Renal cortex interstitium (tissue), 11 donors: ENCODE measurements around the gene SLC11A1. TPM values are rescaled to one million over a fixed set of nuclear protein-coding genes. Genes with fewer than 3 reads are reported as not detected.

Experiments used
- DNase-seq, 11 donors: peaks; one replicate each; pipeline ENCODE4 v3.0.0-alpha.2; 2013; ENCODE audit warnings: low read depth in 9 of 11, low spot score in 4 of 11; ENCODE audit errors: extremely low read depth in 1 of 11
- polyA plus RNA-seq, 3 donors: library from polyadenylated mRNA; unstranded; fragments of 120-200 nt; gene quantifications; one replicate each; pipeline ENCODE4 v1.2.1, GENCODE V29; 2013; ENCODE audit not compliant: insufficient read length in 3 of 3

Gene SLC11A1
- polyA plus RNA-seq, 3 donors: 0.99 to 2.2 (median 1.6) TPM

DNA sequence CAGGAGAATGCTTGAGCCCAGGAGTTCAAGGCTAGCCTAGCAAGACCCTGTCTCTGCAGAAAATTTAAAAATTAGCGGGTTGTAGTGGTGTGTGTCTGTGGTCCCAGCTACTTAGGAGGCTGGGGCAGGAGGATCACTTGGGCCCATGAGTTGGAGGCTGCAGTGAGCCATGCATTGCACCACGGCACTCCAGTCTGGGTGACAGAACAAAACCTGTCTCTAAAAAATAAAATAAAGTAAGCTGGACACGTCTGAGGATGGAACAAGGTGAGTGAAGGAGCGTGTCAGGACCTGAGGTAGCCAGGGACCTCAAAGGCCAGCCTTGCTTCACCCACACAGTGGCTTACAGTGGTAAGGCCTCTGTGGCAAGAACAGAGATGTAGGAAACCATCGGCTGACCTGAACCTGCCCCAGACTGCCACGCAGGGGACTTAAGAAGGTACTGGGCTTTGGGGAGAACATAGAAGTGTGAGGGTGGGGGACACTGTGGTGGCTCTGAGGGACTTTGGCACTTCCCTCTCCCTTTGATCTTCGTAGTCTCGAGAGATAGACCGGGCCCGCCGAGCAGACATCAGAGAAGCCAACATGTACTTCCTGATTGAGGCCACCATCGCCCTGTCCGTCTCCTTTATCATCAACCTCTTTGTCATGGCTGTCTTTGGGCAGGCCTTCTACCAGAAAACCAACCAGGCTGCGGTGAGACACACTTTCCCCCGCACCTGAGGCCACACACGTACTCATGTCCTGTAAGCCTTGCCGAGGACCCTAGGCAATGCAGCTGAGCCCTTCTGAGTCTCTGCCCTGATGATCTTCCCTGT, 7.5 kb downstream of the SLC11A1 start:
- DNase-seq: no peak

DNA sequence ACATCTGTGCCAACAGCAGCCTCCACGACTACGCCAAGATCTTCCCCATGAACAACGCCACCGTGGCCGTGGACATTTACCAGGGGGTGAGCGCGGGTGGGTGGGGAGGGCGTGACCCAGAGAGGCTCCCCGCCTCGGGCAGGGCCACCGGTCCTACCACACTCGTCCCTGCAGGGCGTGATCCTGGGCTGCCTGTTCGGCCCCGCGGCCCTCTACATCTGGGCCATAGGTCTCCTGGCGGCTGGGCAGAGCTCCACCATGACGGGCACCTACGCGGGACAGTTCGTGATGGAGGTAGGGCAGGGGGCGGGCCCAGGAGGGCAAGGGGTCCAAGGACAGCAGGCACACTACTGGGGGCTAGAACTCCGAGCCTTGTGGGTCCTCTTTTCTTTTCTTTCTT, 9.1 kb downstream of the SLC11A1 start:
- no peak for DNase-seq

- DNase-seq: no peak
These were observed 10.4 kb downstream of the SLC11A1 start for GRCh38 chr2:218392459-218392858.

DNA sequence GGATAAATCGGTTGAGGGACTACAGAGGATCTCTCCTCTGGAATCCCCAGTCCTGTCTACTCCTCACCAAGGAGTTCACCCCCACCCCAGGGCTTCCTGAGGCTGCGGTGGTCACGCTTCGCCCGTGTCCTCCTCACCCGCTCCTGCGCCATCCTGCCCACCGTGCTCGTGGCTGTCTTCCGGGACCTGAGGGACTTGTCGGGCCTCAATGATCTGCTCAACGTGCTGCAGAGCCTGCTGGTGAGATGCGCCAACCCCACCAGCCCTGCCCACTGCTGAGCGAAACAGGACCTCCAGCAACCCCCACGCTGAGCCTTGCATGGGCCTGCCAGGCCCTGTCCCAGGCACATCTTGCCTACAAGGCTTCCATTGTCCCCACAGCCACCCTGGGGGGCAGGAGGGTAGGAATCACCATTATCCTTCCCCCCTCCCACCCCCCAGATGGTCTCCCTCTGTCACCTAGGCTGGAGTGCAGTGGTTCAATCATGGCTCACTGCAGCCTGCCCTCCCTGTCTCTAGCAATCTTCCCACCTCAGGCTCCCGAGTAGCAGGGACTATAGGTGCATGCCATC, 10.9 kb downstream of the SLC11A1 start:
- no peak for DNase-seq

GRCh38 chr2:218393750-218394290, 11.7 kb downstream of the SLC11A1 start:
- DNase-seq: no peak

GRCh38 chr2:218394298-218395089, 12.4 kb downstream of the SLC11A1 start:
- no peak for DNase-seq

- no peak for DNase-seq
These were observed 13.0 kb downstream of the SLC11A1 start for GRCh38 chr2:218395090-218395444.

GRCh38 chr2:218395456-218395825, 13.4 kb downstream of the SLC11A1 start:
- no peak for DNase-seq

DNA sequence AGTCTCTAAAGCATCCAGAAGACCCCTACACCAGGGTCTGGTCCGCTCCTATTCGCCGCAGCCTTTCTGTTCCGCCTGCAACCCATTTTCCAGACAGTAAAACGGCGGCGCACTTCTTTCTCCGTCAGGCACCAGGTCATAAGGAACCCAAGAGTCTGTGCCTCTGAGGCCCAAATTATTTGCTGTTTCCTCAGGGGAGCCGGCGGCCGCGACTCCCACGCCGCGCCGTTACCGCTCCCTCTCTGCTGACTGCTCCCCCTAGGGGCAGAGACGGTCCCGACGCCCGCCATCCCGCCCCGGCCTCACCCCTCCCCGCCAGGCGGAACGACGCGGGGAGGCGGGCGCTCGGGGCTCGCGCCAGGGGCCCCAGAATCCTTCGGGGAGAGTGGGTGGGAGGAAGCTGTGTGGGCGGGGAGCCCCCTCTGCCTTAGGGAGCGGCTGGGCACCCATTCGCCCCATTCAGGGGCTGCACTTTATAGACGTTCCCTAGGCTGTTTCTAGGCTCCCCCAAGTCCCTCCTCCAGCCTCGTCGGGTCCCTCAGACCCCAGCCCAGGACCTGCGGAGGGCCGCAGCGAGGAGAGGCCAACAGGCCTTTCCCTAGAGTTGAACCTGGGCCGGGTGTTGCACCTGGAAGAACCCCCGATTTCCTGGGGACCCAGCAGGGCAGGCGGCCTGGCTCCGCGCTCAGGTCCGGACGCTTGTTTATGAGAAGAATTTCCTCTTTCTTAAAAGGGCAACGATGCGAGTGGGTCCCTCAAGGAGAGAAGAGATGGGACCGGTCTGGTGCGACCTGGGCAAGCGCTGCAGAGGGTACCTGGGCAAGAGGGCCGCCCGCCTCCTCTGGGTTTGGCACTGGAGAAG, 14.0 kb downstream of the SLC11A1 start:
- peak; percentile 90 to 97 (median 95) for DNase-seq

GRCh38 chr2:218396688-218397462, 14.8 kb downstream of the SLC11A1 start:
- DNase-seq: peak in 4 of 11 donors; percentile 45 to 65 (median 54)

DNA sequence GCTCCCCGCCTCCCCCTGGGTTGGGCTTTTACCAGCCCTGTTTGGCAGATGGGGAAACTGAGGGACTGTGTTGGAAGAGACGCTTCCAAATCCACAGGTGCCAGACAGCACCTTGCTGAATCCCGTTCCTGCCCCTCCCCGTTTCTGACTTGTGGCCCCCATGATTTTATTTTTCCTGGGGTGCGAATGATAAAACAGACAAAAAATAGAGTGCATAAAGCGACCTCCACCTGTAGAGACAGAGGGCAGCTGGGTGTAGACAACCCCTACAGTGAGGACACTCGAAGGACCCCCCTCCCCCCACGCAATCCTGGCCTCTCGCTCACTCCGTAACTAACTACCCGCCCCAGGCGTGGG, 15.4 kb downstream of the SLC11A1 start:
- DNase-seq: no peak

DNA sequence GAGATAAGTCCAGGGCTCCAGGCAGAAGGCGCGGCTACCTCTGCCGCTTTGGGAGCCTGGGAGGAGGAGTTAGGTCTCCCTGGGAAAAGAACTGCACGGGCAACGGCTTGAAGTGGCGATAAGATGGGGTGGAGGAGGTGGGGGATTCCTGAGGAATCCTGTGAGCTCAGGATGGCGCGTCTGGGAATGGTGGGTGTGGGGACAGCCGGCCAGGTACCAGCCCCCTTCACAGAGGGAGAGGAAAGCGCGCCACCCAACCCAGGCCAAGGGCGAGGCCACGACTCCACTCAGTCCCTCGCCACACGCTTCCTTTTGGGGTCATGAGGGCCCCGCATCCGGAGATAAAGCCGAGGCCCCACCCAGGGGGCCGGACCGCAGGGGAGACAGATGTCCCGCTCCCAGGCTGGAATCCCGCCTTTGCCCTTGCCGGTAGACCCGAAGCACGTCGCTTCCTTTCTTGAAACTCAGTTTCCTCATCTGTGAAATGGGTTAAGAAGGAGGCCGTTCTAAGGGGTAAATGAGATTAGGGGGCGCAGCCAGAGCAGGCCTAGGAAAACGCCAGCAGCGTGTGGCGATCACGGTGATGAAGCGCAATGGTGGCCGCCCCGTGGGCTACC, 15.9 kb downstream of the SLC11A1 start:
- peak in 2 of 11 donors; percentile 41 to 48 for DNase-seq

GRCh38 chr2:218398437-218399390, 16.6 kb downstream of the SLC11A1 start:
- DNase-seq: peak in 6 of 11 donors; percentile 55 to 84 (median 76)

DNA sequence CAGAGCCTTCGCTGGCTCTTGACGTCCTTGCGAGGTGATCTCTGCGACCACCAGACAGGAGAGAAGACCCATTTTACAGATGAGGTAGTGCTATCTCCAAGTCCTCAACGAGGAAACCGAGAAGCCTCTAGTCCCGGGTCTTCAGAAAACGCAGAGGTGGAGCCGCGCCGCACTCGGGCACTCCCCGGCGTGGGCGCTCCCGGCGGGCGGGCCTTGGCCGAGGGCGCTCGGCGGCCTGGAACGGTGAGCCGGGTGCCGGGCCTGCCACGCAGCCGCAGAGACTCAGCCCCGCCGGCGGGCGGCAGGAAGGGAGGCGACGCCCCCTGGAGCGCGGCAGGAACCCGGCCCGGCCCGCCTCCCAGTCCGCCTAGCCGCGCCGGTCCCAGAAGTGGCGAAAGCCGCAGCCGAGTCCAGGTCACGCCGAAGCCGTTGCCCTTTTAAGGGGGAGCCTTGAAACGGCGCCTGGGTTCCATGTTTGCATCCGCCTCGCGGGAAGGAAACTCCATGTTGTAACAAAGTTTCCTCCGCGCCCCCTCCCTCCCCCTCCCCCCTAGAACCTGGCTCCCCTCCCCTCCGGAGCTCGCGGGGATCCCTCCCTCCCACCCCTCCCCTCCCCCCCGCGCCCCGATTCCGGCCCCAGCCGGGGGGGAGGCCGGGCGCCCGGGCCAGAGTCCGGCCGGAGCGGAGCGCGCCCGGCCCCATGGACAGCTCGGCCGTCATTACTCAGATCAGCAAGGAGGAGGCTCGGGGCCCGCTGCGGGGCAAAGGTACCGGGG, 17.5 kb downstream of the SLC11A1 start, which contains the start of gene CTDSP1:
TSS of gene CTDSP1 (plus strand) at position 478 of the 776 bp plus-strand sequence. CDS start at position 701, 223 bp downstream.
- DNase-seq: peak; percentile 93 to 99 (median 97)

DNA sequence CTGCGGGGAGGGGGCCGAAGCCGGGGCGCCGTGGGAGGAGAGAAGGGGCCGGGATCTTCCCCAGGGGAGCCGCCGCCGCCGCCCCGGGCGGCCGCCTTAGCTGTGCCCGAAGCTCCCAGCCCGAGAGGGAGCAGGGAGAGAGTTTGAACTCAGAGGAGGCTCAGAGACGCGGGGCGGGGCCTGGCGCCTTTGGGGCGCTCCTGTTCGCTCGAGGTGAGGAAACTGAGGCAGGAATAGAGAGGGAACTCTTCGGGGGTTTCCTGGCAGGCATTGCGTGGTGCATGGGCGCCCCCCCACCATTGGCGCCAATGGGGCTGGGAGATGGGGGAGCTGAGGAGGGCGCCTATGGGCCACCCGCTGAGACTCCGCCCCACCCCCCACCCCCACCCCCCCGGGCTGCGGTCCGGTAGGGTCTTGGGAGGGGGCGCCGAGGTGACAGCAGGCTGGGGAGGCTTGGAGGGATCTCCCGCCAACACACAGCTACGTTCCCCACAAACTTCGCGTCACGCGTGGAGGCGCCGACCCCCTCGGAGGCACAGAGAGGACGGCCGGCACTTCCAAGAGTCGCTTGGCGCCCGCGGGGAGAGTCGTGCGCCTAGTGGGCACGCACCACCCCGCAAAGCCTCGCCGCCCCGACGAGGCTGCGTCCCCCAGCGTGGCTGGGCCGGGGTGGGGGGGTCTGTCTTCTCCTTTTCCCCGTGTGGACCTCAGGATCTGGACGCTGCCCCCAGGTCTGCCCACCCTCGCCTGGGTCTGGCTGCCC, 18.3 kb downstream of the SLC11A1 start:
- no peak for DNase-seq
